Measurements from ENCODE around the gene TCL1B.

- TF ChIP-seq, protein P1, sequence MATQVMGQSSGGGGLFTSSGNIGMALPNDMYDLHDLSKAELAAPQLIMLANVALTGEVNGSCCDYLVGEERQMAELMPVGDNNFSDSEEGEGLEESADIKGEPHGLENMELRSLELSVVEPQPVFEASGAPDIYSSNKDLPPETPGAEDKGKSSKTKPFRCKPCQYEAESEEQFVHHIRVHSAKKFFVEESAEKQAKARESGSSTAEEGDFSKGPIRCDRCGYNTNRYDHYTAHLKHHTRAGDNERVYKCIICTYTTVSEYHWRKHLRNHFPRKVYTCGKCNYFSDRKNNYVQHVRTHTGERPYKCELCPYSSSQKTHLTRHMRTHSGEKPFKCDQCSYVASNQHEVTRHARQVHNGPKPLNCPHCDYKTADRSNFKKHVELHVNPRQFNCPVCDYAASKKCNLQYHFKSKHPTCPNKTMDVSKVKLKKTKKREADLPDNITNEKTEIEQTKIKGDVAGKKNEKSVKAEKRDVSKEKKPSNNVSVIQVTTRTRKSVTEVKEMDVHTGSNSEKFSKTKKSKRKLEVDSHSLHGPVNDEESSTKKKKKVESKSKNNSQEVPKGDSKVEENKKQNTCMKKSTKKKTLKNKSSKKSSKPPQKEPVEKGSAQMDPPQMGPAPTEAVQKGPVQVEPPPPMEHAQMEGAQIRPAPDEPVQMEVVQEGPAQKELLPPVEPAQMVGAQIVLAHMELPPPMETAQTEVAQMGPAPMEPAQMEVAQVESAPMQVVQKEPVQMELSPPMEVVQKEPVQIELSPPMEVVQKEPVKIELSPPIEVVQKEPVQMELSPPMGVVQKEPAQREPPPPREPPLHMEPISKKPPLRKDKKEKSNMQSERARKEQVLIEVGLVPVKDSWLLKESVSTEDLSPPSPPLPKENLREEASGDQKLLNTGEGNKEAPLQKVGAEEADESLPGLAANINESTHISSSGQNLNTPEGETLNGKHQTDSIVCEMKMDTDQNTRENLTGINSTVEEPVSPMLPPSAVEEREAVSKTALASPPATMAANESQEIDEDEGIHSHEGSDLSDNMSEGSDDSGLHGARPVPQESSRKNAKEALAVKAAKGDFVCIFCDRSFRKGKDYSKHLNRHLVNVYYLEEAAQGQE (IDR thresholded peaks at IDR 0.05; ENCODE audit: insufficient read depth in 1 of 2, low read depth in 2 of 2, low read length in 2 of 2), result no peak
- TF ChIP-seq TAF1 (IDR thresholded peaks at IDR 0.05; ENCODE audit: borderline replicate concordance, insufficient read depth, low read length), result no peak
- TF ChIP-seq SIN3A (IDR thresholded peaks at IDR 0.05; ENCODE audit: borderline replicate concordance, insufficient read depth, low read length), result no peak
- no peak for TF ChIP-seq POLR2AphosphoS5 (IDR thresholded peaks at IDR 0.05; ENCODE audit: low read depth, low read length)
Measured at GRCh38 chr14:95689441-95689840, 3.2 kb downstream of the TCL1B start.
